ENCODE results near the gene KEAP1. TPM values are rescaled to one million over a fixed set of nuclear protein-coding genes. Genes with fewer than 3 reads are reported as not detected.

Gene KEAP1
- total and polyA plus RNA-seq, 9 of the 15 experiments (the other 6 are each of a cell fraction or from before 2014, with no cell fraction given) = 2.1 to 95.6 (median 64.3) TPM

DNA sequence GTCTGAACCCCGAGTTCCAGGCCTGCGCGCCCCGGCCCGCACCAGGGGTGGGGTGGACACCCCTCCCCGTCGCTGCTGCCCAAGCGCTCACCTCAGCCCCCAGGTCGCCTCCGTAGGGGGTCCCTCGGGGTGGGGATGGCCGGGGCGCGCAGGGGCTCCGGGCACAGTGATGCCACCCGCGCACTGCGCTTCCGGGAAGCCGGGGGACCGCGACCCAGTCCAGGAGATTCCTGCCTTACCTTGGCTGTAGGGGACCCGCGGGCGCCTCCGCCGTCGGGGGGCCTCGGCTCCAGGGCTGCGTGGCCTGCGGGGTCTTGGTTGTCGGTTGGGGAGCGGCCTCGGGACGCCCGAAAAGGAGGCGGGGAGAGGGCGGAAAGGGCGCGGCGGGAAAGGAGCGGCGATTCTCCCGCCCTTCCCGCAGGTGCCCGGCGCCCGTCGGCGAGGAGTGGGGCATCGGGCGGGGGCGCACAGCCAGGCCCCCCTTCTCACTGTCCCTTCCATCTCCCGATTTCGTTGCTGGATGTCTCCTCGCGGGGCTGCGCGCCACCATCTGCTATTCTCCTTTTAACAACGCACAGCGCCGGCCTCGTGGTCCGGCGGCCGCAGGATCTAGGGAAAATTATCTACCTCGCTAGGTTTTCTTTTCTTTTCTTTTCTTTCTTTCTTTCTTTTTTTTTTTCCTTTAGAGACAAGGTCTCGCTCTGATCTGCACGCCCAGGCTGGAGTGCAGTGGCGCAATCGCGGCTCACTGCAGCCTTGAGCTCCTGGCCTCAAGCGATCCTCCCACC, at the start of gene KEAP1 (continued):
- TF ChIP-seq, protein P1, sequence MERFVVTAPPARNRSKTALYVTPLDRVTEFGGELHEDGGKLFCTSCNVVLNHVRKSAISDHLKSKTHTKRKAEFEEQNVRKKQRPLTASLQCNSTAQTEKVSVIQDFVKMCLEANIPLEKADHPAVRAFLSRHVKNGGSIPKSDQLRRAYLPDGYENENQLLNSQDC (CRISPR knock-in tag; IDR thresholded peaks at IDR 0.05) = peak; percentile 36; the same call in 1 of the 2 replicates
- 0 out of 2 replicates have a peak, but pooled peaks have one; percentile 33 for TF ChIP-seq HIVEP1 (CRISPR knock-in tag; IDR thresholded peaks at IDR 0.05)
- TF ChIP-seq NFYB (IDR thresholded peaks at IDR 0.05; ENCODE audit: extremely low read depth, insufficient read length) = no peak
- no peak; the same call in 1 of the 2 replicates for TF ChIP-seq NR3C1 (CRISPR knock-in tag; IDR thresholded peaks at IDR 0.05)
- peak; percentile 54 for TF ChIP-seq RBM39 (optimal IDR thresholded peaks at IDR 0.05; ENCODE audit: low read depth, low read length)
- no peak for TF ChIP-seq EP300 (IDR thresholded peaks at IDR 0.05; ENCODE audit: low read length)
- TF ChIP-seq, protein P2, sequence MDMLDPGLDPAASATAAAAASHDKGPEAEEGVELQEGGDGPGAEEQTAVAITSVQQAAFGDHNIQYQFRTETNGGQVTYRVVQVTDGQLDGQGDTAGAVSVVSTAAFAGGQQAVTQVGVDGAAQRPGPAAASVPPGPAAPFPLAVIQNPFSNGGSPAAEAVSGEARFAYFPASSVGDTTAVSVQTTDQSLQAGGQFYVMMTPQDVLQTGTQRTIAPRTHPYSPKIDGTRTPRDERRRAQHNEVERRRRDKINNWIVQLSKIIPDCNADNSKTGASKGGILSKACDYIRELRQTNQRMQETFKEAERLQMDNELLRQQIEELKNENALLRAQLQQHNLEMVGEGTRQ (CRISPR knock-in tag; IDR thresholded peaks at IDR 0.05) = no peak
- peak; percentile 82 for TF ChIP-seq GATAD2A (IDR thresholded peaks at IDR 0.05)
- no peak for TF ChIP-seq GMEB1 (CRISPR knock-in tag; IDR thresholded peaks at IDR 0.05)
- no peak for TF ChIP-seq ARID3A (IDR thresholded peaks at IDR 0.05; ENCODE audit: borderline replicate concordance, low read depth, low read length)
- no peak for TF ChIP-seq SP2 (IDR thresholded peaks at IDR 0.05; ENCODE audit: extremely low read depth, low read depth, low read length, poor library complexity, severe bottlenecking)
- peak; percentile 67; the same call in 1 of the 2 replicates for TF ChIP-seq ELF1 (tag; IDR thresholded peaks at IDR 0.05)
- TF ChIP-seq, protein P3, sequence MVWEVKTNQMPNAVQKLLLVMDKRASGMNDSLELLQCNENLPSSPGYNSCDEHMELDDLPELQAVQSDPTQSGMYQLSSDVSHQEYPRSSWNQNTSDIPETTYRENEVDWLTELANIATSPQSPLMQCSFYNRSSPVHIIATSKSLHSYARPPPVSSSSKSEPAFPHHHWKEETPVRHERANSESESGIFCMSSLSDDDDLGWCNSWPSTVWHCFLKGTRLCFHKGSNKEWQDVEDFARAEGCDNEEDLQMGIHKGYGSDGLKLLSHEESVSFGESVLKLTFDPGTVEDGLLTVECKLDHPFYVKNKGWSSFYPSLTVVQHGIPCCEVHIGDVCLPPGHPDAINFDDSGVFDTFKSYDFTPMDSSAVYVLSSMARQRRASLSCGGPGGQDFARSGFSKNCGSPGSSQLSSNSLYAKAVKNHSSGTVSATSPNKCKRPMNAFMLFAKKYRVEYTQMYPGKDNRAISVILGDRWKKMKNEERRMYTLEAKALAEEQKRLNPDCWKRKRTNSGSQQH (CRISPR knock-in tag; IDR thresholded peaks at IDR 0.05) = 0 out of 2 replicates have a peak, but pooled peaks have one; percentile 32
- TF ChIP-seq, protein P4, sequence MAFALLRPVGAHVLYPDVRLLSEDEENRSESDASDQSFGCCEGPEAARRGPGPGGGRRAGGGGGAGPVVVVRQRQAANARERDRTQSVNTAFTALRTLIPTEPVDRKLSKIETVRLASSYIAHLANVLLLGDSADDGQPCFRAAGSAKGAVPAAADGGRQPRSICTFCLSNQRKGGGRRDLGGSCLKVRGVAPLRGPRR (CRISPR knock-in tag; IDR thresholded peaks at IDR 0.05) = no peak
- peak; percentile 52; the same call in 1 of the 2 replicates for TF ChIP-seq FOXK1 (CRISPR knock-in tag; IDR thresholded peaks at IDR 0.05; ENCODE audit: borderline replicate concordance)
- TF ChIP-seq KDM2B (CRISPR knock-in tag; IDR thresholded peaks at IDR 0.05) = no peak
- TF ChIP-seq FOS (IDR thresholded peaks at IDR 0.05; ENCODE audit: extremely low read depth, insufficient read length) = no peak
- no peak for TF ChIP-seq KHSRP (IDR thresholded peaks at IDR 0.05)
- TF ChIP-seq BRD9 (IDR thresholded peaks at IDR 0.05; ENCODE audit: low read depth, partially characterized antibody) = peak; percentile 72
- no peak for TF ChIP-seq DACH1 (IDR thresholded peaks at IDR 0.05; ENCODE audit: partially characterized antibody)
- TF ChIP-seq HDAC1 (IDR thresholded peaks at IDR 0.05) = peak in 1 of 2 experiments; percentile 51; a peak in 2 of 4 replicates
- no peak for TF ChIP-seq POLR3A (IDR thresholded peaks at IDR 0.05; ENCODE audit: borderline replicate concordance, extremely low read depth, insufficient read depth, insufficient read length)

All from K562 (cell line).